Measurements from ENCODE around the gene TIGD6. TPM values are rescaled to one million over a fixed set of nuclear protein-coding genes. Genes with fewer than 3 reads are reported as not detected.
A peak's percentile ranks its signal among the peaks of the same experiment; 100 is the strongest.
"Not testable (repeated sequence)": the region's sequence is repeated elsewhere in the genome, so short reads cannot be mapped to it uniquely, and the experiment has no call there.

Gene TIGD6
- total and polyA plus RNA-seq, 7 donors: 1.4 to 7.8 (median 2.8) TPM

DNA sequence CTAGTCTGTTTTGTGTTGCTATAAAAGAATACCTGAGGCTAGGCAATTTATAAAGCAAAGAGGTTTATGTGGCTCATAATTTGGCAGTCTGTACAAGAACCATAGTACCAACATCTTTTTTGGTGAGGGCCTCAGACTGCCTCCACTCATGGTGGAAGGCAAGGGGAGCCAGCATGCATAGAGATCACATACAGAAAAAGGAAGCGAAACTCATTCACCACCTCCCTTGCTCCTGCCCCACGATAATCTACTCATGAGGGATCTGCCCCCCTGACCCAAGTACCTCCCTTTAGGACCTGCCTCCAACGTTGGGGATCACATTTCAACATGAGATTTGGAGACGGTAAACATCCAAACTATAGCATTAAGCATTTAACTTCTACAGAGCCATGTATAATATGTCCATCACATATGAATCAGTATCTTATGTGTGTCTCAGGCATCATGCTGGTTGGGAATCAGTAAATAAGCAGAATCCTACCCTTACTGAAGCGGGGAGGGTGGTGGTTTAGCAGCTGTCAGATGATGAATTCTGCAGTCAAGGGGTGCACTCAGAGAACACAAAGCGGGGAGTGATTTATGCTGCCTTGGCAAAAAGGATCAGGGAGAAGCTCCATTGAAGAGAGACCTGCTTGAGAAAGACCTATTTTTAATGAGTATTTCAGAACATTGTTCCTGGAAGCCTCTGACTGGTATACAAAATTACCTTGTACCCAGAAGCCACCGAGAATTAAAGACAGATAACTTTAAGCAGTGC is 34.9 kb upstream of the TIGD6 start:
- intact Hi-C loops (cut with DNase I): no loop called here
- ATAC-seq (no peak), DNase-seq (no peak)
- peaks cover 44 to 95% of the 10 kb centered on the region in 2 donors for H3K36me3 ChIP-seq (ENCODE audit: insufficient read depth in 1 of 2, low read depth in 1 of 2)
- H3K4me3 ChIP-seq: no peak overlapping the region
- TF ChIP-seq, protein P1, sequence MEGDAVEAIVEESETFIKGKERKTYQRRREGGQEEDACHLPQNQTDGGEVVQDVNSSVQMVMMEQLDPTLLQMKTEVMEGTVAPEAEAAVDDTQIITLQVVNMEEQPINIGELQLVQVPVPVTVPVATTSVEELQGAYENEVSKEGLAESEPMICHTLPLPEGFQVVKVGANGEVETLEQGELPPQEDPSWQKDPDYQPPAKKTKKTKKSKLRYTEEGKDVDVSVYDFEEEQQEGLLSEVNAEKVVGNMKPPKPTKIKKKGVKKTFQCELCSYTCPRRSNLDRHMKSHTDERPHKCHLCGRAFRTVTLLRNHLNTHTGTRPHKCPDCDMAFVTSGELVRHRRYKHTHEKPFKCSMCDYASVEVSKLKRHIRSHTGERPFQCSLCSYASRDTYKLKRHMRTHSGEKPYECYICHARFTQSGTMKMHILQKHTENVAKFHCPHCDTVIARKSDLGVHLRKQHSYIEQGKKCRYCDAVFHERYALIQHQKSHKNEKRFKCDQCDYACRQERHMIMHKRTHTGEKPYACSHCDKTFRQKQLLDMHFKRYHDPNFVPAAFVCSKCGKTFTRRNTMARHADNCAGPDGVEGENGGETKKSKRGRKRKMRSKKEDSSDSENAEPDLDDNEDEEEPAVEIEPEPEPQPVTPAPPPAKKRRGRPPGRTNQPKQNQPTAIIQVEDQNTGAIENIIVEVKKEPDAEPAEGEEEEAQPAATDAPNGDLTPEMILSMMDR (IDR thresholded peaks at IDR 0.05): no peak
- H3K9me3 ChIP-seq: no peaks in the 10 kb centered on the region
- H3K27ac ChIP-seq: peak overlapping the region; percentile 77
- H3K27me3 ChIP-seq (ENCODE audit: insufficient read depth in 3 of 3, low read length in 2 of 3): no peaks in the 10 kb centered on the region
- 68 to 80% (median 70%) methylated on average over 7 of the region's 7 CpGs for WGBS, 3 donors
- peaks cover 24% of the 10 kb centered on the region for H3K4me1 ChIP-seq

- Histone ChIP-seq H3K27me3 (ENCODE audit: insufficient read depth in 3 of 3, low read length in 2 of 3) (no peaks in the 10 kb centered on the region), H3K4me1 (peaks cover 27% of the 10 kb centered on the region), H3K9me3 (no peaks in the 10 kb centered on the region), H3K36me3 (ENCODE audit: insufficient read depth in 1 of 2, low read depth in 1 of 2) (peaks cover 44 to 95% of the 10 kb centered on the region in 2 donors), H3K27ac (no peak overlapping the region), H3K4me3 (no peak overlapping the region)
- TF ChIP-seq, protein P1 (IDR thresholded peaks at IDR 0.05): no peak
- intact Hi-C loops (cut with DNase I): no loop called here
- ATAC-seq: no peak
- no peak for DNase-seq
- 70 to 74% (median 74%) methylated on average over 4 of the region's 4 CpGs for WGBS, 3 donors
These were observed 34.2 kb upstream of the TIGD6 start for GRCh38 chr5:150034662-150035061.

DNA sequence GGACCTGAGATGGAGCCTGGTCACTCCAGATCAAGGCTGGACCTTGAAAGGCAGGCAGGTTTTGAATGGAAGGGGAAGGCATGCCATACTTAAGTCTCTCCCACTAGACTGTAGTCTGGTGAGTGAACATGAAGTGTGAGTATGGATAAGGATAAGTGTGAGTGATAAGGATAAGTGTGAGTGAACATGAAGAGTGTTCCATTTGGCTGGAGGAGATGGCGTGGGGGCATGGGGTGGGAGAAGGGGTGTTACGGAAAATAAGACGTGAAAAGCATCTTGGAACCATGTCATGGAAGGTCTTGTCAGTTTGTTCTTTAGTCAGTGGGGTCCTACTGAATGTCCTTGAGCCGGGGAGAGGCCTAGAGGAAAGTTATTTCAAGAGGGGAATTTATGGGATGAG is 32.9 kb upstream of the TIGD6 start:
- intact Hi-C loops (cut with DNase I): no loop called here
- no peak for DNase-seq
- Histone ChIP-seq H3K36me3 (ENCODE audit: insufficient read depth in 1 of 2, low read depth in 1 of 2) (peaks cover 39 to 94% of the 10 kb centered on the region in 2 donors), H3K4me1 (peaks cover 27% of the 10 kb centered on the region), H3K27me3 (ENCODE audit: insufficient read depth in 3 of 3, low read length in 2 of 3) (no peaks in the 10 kb centered on the region), H3K4me3 (no peak overlapping the region), H3K9me3 (no peaks in the 10 kb centered on the region), H3K27ac (no peak overlapping the region)
- ATAC-seq: no peak
- 94 to 100% (median 95%) methylated on average over 4 of the region's 4 CpGs for WGBS, 3 donors
- TF ChIP-seq, protein P1 (IDR thresholded peaks at IDR 0.05): no peak

GRCh38 chr5:150028047-150028446 is 27.6 kb upstream of the TIGD6 start:
- H3K4me3 ChIP-seq; H3K27me3 ChIP-seq (ENCODE audit: insufficient read depth in 3 of 3, low read length in 2 of 3); ATAC-seq; DNase-seq; H3K9me3 ChIP-seq; intact Hi-C loops (cut with DNase I); H3K27ac ChIP-seq: not testable (repeated sequence)
- WGBS, 3 donors: 71 to 84% (median 82%) methylated on average over 1 of the region's 1 CpG
- Histone ChIP-seq H3K4me1 (peaks cover 23% of the 10 kb centered on the region), H3K36me3 (ENCODE audit: insufficient read depth in 1 of 2, low read depth in 1 of 2) (peaks cover 19 to 97% of the 10 kb centered on the region in 2 donors)

GRCh38 chr5:150026682-150027172 is 26.3 kb upstream of the TIGD6 start:
- H3K36me3 ChIP-seq (ENCODE audit: insufficient read depth in 1 of 2, low read depth in 1 of 2): peaks cover 11 to 96% of the 10 kb centered on the region in 2 donors
- WGBS, 3 donors: 88 to 90% (median 88%) methylated on average over 4 of the region's 4 CpGs
- ATAC-seq (no peak), DNase-seq (no peak)
- TF ChIP-seq, protein P1 (IDR thresholded peaks at IDR 0.05): no peak
- peaks cover 23% of the 10 kb centered on the region for H3K4me1 ChIP-seq
- no peaks in the 10 kb centered on the region for H3K9me3 ChIP-seq
- no peaks in the 10 kb centered on the region for H3K27me3 ChIP-seq (ENCODE audit: insufficient read depth in 3 of 3, low read length in 2 of 3)
- H3K4me3 ChIP-seq: no peak overlapping the region
- intact Hi-C loops (cut with DNase I): no loop called here
- no peak overlapping the region for H3K27ac ChIP-seq

All from psoas muscle (tissue), 8 donors.